RWPE1 (cell line): Measurements from ENCODE around the gene GRIA4.

ENCODE experiments used
- CTCF ChIA-PET: fragments of 350-600 bp; sonication (Branson Sonifier 250); formaldehyde crosslinking; extraction: SDS; loops from one replicate; lab custom pipeline; 2021; lab: Yijun Ruan, JAX
- POLR2A ChIA-PET: fragments of 400-600 bp; formaldehyde crosslinking; extraction: SDS; loops from one replicate; lab custom pipeline; 2020; ENCODE audit warnings: antibody characterized with exemption; ENCODE audit not compliant: low non-redundant PET; lab: Yijun Ruan, JAX
- DNase-seq: peaks from one replicate; pipeline ENCODE4 v3.0.0; 2012; ENCODE audit warnings: low spot score
- H3K27ac ChIP-seq: fragments of 450-650 bp; 2 replicates; pipeline ENCODE4 v1.5.1; 2017
- TF ChIP-seq, protein P1 (sequence below): fragments of 450-650 bp; conservative IDR thresholded peaks from 2 replicates; pipeline ENCODE4 v1.5.1; 2017; ENCODE audit warnings: low read depth, mild to moderate bottlenecking

GRIA4 gene

DNA sequence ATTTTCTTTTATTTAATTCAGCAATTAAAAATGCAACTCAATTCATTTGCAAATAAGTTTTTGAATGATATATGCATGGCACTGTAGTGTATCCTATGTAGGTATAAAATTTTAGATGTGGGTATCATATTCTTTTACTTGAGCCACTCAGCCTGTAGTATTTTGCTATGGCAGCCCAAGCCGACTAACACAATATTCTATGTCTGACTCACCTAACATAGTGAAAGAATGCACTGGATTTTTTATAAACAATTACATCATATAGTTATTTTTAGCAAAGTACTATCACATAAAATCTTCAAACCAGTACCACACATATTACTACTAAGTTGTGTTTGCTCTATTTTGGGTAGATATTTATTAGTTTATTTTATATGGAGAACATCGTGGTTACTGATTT lies 21.9 kb upstream of the GRIA4 start:
- ChIA-PET CTCF (interaction anchor here (0.7 kb wide), 1 partner anchor 608 kb away, joined by 3 read pairs; no protein-coding TSS in a partner anchor), POLR2A (no interaction called here)
- H3K27ac ChIP-seq = no peak overlapping the region
- no peak for DNase-seq
- TF ChIP-seq, protein P1, sequence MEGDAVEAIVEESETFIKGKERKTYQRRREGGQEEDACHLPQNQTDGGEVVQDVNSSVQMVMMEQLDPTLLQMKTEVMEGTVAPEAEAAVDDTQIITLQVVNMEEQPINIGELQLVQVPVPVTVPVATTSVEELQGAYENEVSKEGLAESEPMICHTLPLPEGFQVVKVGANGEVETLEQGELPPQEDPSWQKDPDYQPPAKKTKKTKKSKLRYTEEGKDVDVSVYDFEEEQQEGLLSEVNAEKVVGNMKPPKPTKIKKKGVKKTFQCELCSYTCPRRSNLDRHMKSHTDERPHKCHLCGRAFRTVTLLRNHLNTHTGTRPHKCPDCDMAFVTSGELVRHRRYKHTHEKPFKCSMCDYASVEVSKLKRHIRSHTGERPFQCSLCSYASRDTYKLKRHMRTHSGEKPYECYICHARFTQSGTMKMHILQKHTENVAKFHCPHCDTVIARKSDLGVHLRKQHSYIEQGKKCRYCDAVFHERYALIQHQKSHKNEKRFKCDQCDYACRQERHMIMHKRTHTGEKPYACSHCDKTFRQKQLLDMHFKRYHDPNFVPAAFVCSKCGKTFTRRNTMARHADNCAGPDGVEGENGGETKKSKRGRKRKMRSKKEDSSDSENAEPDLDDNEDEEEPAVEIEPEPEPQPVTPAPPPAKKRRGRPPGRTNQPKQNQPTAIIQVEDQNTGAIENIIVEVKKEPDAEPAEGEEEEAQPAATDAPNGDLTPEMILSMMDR = no peak

DNA sequence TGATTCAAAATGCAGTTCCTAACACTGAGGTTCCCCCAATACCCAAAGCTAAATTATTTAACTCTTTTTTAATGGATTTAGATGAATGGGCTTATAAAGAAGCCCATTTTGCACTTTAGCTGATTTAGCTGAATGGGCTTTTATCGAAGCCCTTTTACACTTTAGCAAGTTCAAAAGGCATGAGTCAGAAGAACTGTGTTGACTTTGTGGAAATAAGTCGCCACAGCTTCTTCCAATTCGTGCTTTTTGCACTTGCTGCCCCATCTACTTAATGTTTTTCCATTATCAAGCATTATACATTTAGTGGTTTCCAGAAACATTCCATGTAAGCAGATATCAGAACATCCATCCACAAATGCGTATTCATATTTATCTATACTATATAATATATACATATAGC lies 20.5 kb upstream of the GRIA4 start:
- ChIA-PET POLR2A (no interaction called here), CTCF (no interaction called here)
- TF ChIP-seq, protein P1 = no peak
- no peak for DNase-seq
- H3K27ac ChIP-seq = no peak overlapping the region

DNA sequence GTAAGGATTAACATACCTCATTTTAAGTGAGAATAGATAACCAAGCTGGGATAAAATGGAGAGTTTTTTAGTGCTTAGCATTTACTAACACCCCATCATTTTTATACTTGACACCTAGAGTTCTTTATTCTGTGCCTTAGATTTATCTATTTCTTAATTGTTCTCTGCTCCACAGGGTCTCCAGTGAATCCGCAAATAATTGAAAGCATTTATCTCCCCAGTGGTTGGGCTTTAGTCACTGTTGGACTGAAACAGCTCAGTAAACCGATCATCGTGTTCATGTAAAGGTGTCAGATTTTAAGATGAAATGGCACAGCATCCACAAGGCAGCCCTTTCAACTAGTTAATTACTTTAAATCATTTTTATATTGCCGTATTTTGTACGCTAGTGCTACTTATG lies 17.8 kb upstream of the GRIA4 start:
- ChIA-PET POLR2A (no interaction called here), CTCF (no interaction called here)
- no peak overlapping the region for H3K27ac ChIP-seq
- TF ChIP-seq, protein P1 = no peak
- DNase-seq = no peak

DNA sequence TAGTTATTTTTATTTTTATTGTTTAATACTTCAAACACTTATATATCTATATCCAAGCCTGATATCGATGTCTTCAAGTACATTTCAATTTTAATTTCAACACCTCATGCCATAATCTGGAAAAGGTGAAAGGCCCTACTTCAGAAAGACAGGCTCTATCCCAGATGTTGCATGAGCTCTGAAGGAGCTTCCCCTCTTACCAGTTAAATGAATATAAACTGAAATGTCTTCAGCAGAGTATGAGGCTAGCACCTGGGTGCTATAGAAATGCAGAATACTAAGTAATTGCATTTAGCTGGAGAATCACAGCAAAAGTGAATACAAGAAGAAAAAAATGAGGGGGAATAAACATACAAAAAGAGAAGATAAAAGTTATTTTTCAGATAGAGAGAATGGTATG lies 11.5 kb upstream of the GRIA4 start:
- TF ChIP-seq, protein P1 = no peak
- CTCF ChIA-PET = no interaction called here
- POLR2A ChIA-PET = no interaction called here
- H3K27ac ChIP-seq = no peak overlapping the region
- DNase-seq = no peak

DNA sequence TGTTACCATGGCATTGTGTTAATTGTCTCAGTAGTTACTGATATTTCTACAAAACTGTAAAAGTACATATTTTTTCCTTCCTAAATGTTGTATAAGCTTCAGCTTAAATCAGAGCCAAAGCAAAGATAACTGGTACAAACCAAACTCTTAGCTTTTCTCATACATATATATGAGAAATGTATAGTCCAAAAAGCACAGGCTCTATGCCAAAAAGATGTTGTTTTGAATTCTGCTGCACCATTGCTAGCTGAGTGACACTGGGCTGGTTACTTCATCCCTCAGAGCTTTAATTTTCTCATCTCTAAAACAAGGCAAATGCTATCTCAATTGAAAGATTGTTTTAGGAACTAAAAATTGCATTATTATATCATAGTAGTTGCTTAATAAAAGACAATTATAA lies 6.7 kb upstream of the GRIA4 start:
- ChIA-PET POLR2A (interaction anchor here (0.6 kb wide), 1 partner anchor 187 kb away, joined by 5 read pairs; no protein-coding TSS in a partner anchor), CTCF (interaction anchor here (0.7 kb wide), 1 partner anchor 947 kb away, joined by 3 read pairs; no protein-coding TSS in a partner anchor)
- no peak for DNase-seq
- no peak overlapping the region for H3K27ac ChIP-seq
- TF ChIP-seq, protein P1 = no peak

DNA sequence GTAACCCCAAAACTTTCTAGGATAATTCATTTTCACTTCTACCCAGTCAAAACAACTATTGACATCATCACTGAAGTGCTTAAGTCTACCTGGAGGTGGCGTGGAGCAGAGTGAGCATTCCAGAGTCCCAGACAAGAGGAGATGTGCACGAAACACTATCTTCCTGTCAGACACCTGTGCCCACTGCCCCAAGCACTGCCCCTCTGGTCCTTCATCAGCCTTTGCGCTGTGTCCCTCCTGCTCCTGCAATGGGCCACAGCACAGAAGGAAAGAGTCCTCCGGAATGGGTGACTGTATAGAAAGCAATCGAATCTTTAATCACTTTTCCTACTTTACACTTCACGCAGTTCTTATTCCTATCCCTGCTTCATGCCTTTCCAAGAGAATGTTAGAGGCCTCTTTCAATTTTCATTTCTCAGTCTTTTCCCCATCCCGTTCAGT lies 512 bp upstream of the GRIA4 start:
- ChIA-PET POLR2A (no interaction called here), CTCF (no interaction called here)
- DNase-seq = peak; percentile 34
- no peak overlapping the region for H3K27ac ChIP-seq
- TF ChIP-seq, protein P1 = no peak
